HepG2 (cell line): ENCODE measurements around the gene SNX9. TPM values are rescaled to one million over a fixed set of nuclear protein-coding genes. Genes with fewer than 3 reads are reported as not detected.

Source experiments
- AKAP8 ChIP-seq: sonication (generic); formaldehyde crosslinking; IDR thresholded peaks from 2 replicates; pipeline ENCODE4 v1.5.1; 2020; ENCODE audit warnings: mild to moderate bottlenecking, missing genetic modification reagents
- KIAA2018 ChIP-seq: sonication (generic); formaldehyde crosslinking; IDR thresholded peaks from 2 replicates; pipeline ENCODE4 v1.5.0; 2020; ENCODE audit warnings: mild to moderate bottlenecking, missing genetic modification reagents, borderline replicate concordance
- NCOA2 ChIP-seq: sonication (generic); formaldehyde crosslinking; IDR thresholded peaks from 2 replicates; pipeline ENCODE4 v1.8.0; 2022; ENCODE audit warnings: inconsistent platforms
- NFE2L1 ChIP-seq: sonication (generic); formaldehyde crosslinking; IDR thresholded peaks from 2 replicates; pipeline ENCODE4 v1.4.0; 2020; ENCODE audit warnings: missing genetic modification reagents, mild to moderate bottlenecking, borderline replicate concordance
- SMAD1 ChIP-seq: sonication (generic); formaldehyde crosslinking; IDR thresholded peaks from 2 replicates; pipeline ENCODE4 v1.4.0; 2020; ENCODE audit warnings: missing genetic modification reagents, low read depth, mild to moderate bottlenecking, borderline replicate concordance
- SOX5 ChIP-seq: IDR thresholded peaks from 2 replicates; pipeline ENCODE4 v1.6.1; 2016; ENCODE audit warnings: borderline replicate concordance
- ZNF225 ChIP-seq: sonication (generic); formaldehyde crosslinking; IDR thresholded peaks from 2 replicates; pipeline ENCODE4 v1.4.0; 2020; ENCODE audit warnings: mild to moderate bottlenecking, missing genetic modification reagents
- ZNF274 ChIP-seq: sonication (generic); formaldehyde crosslinking; IDR thresholded peaks from 2 replicates; pipeline ENCODE4 v1.5.1; 2020; ENCODE audit warnings: mild to moderate bottlenecking, missing genetic modification reagents
- ZNF569 ChIP-seq: sonication (generic); formaldehyde crosslinking; IDR thresholded peaks from 2 replicates; pipeline ENCODE4 v1.5.0; 2020; ENCODE audit warnings: mild to moderate bottlenecking, missing genetic modification reagents, moderate library complexity, borderline replicate concordance
- ZNF572 ChIP-seq: sonication (generic); formaldehyde crosslinking; IDR thresholded peaks from 2 replicates; pipeline ENCODE4 v1.5.1; 2020; ENCODE audit warnings: mild to moderate bottlenecking, missing genetic modification reagents
- ZNF687 ChIP-seq: sonication (generic); formaldehyde crosslinking; IDR thresholded peaks from 2 replicates; pipeline ENCODE4 v1.5.1; 2020; ENCODE audit warnings: mild to moderate bottlenecking, missing genetic modification reagents, moderate library complexity
- ZNF792 ChIP-seq: IDR thresholded peaks from 2 replicates; pipeline ENCODE4 v1.6.1; 2016
- ZSCAN20 ChIP-seq: sonication (generic); formaldehyde crosslinking; IDR thresholded peaks from 2 replicates; pipeline ENCODE4 v1.4.0; 2020; ENCODE audit warnings: missing genetic modification reagents, mild to moderate bottlenecking, borderline replicate concordance
- polyA plus RNA-seq, 8 experiments: library from polyadenylated mRNA; depleted of rRNA in 3 of 8; stranded (reverse) in 7 of 8; unstranded in 1 of 8; fragments of >200 nt; fragmentation: Illumina TruSeq in 4 of 8; extraction: Trizol in 4 of 8; gene quantifications; 2 replicates each; pipeline versions ENCODE4 v1.2.1 to v1.2.3, GENCODE V29; 2011 to 2016; ENCODE audit warnings: low read depth in 4 of 8, missing spikeins in 1 of 8, mixed read lengths in 1 of 8; ENCODE audit not compliant: insufficient read depth in 1 of 8
- total RNA-seq, 5 experiments: library from RNA; depleted of rRNA; stranded (reverse); fragments of >200 nt; fragmentation: Illumina TruSeq; extraction: Trizol; gene quantifications; 2 replicates each; pipeline ENCODE4 v1.2.3, GENCODE V29; 2016; ENCODE audit warnings: low read depth in 1 of 5
- TF ChIP-seq, protein P1 (sequence below): sonication (generic); formaldehyde crosslinking; IDR thresholded peaks from 2 replicates; pipeline ENCODE4 v1.5.0; 2020; ENCODE audit warnings: missing genetic modification reagents, mild to moderate bottlenecking, borderline replicate concordance
- TF ChIP-seq, protein P2 (sequence below): sonication (generic); formaldehyde crosslinking; IDR thresholded peaks from 2 replicates; pipeline ENCODE4 v1.5.0; 2020; ENCODE audit warnings: missing genetic modification reagents

The SNX9 gene
- total and polyA plus RNA-seq, 2 of the 13 experiments (the other 11 are each of a cell fraction or from before 2014, with no cell fraction given) = 21.9 to 36.0 TPM

GRCh38 chr6:157987788-157988699, 165.0 kb downstream of the SNX9 start (continued):
- TF ChIP-seq, protein P1, sequence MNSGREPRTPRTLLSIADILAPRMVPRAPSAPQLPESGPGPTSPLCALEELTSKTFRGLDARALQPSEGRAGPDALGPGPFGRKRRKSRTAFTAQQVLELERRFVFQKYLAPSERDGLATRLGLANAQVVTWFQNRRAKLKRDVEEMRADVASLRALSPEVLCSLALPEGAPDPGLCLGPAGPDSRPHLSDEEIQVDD (CRISPR knock-in tag) = 0 out of 2 replicates have a peak, but pooled peaks have one; percentile 63
- TF ChIP-seq, protein P2, sequence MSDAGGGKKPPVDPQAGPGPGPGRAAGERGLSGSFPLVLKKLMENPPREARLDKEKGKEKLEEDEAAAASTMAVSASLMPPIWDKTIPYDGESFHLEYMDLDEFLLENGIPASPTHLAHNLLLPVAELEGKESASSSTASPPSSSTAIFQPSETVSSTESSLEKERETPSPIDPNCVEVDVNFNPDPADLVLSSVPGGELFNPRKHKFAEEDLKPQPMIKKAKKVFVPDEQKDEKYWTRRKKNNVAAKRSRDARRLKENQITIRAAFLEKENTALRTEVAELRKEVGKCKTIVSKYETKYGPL (CRISPR knock-in tag) = no peak
- 0 out of 2 replicates have a peak, but pooled peaks have one; percentile 11 for TF ChIP-seq AKAP8 (CRISPR knock-in tag)
- no peak for TF ChIP-seq NFE2L1 (CRISPR knock-in tag)
- no peak for TF ChIP-seq ZNF274 (CRISPR knock-in tag)
- TF ChIP-seq ZNF569 (CRISPR knock-in tag) = no peak
- TF ChIP-seq ZNF225 = 0 out of 2 replicates have a peak, but pooled peaks have one; percentile 50
- TF ChIP-seq ZNF572 (CRISPR knock-in tag) = peak; percentile 87; the same call in 1 of the 2 replicates
- peak; percentile 70 for TF ChIP-seq ZNF687
- no peak for TF ChIP-seq SOX5 (CRISPR knock-in tag)
- TF ChIP-seq KIAA2018 (CRISPR knock-in tag) = no peak
- no peak for TF ChIP-seq SMAD1 (CRISPR knock-in tag)
- no peak for TF ChIP-seq NCOA2 (CRISPR knock-in tag)
- no peak for TF ChIP-seq ZNF792 (CRISPR knock-in tag)
- TF ChIP-seq ZSCAN20 (CRISPR knock-in tag) = no peak
